Cardiac fibroblast (primary cell): ENCODE results near the gene FAM83G.

Experiments
- DNase-seq, 2 donors: peaks; one replicate each; pipeline versions ENCODE4 v3.0.0 to v3.0.0-alpha.2; 2010; ENCODE audit warnings: low read depth in 2 of 2
- H3K4me3 ChIP-seq, 2 donors: replicated peaks in 1 of 2; 1 replicate in 1 of 2; 2 replicates in 1 of 2; pipeline ENCODE4 v1.5.1; 2011; ENCODE audit warnings: low read depth in 2 of 2, low read length in 2 of 2, mild to moderate bottlenecking in 2 of 2, moderate library complexity in 1 of 2
- CTCF ChIP-seq: IDR thresholded peaks from one replicate; pipeline ENCODE4 v1.5.1; 2011; ENCODE audit warnings: low read depth, mild to moderate bottlenecking, low read length, inconsistent platforms

FAM83G gene

GRCh38 chr17:18965530-18966236, 38.9 kb downstream of the FAM83G start:
- no peak for DNase-seq
- H3K4me3 ChIP-seq = no peak overlapping the region
- no peak for TF ChIP-seq CTCF

GRCh38 chr17:18964550-18964949, 40.0 kb downstream of the FAM83G start:
- TF ChIP-seq CTCF = no peak
- no peak overlapping the region for H3K4me3 ChIP-seq
- no peak for DNase-seq

- no peak for TF ChIP-seq CTCF
- no peak overlapping the region for H3K4me3 ChIP-seq
- DNase-seq = no peak
Observed at GRCh38 chr17:18964018-18964351, 40.6 kb downstream of the FAM83G start.

GRCh38 chr17:18963126-18964017, 41.2 kb downstream of the FAM83G start:
- H3K4me3 ChIP-seq = no peak overlapping the region
- TF ChIP-seq CTCF = no peak
- DNase-seq = peak in 1 of 2 donors; percentile 5

- no peak for TF ChIP-seq CTCF
- no peak overlapping the region for H3K4me3 ChIP-seq
- DNase-seq = no peak
Observed at GRCh38 chr17:18962494-18962815, 42.1 kb downstream of the FAM83G start.

GRCh38 chr17:18961634-18962493, 42.7 kb downstream of the FAM83G start:
- DNase-seq = peak; percentile 24 to 75
- TF ChIP-seq CTCF = no peak
- no peak overlapping the region for H3K4me3 ChIP-seq
